PC-3 (cell line): ENCODE results near the gene PPP1R3D. TPM values are rescaled to one million over a fixed set of nuclear protein-coding genes. Genes with fewer than 3 reads are reported as not detected.

Source experiments
- ATAC-seq: fragments of 200-7000 bp; cut with Tn5 transposase; 2 replicates; pipeline ENCODE4 v1.9.1; 2020; ENCODE audit warnings: mild to moderate bottlenecking, moderate library complexity
- BruUV-seq: library from RNA; stranded (reverse); fragments of 400-500 nt; replicated peaks from 2 replicates; lab custom pipeline; 2021; lab: Mats Ljungman, UMichigan
- CTCF ChIA-PET: fragments of 300-600 bp; sonication (Branson Sonifier 250); formaldehyde crosslinking; loops from one replicate; lab custom pipeline; 2022; ENCODE audit warnings: antibody characterized with exemption; lab: Charles Lee
- POLR2A ChIA-PET: fragments of 300-600 bp; sonication (Branson Sonifier 250); formaldehyde crosslinking; loops from one replicate; lab custom pipeline; 2022; ENCODE audit warnings: antibody characterized with exemption; ENCODE audit not compliant: unreplicated experiment; lab: Charles Lee
- DNase-seq: peaks from one replicate; pipeline ENCODE4 v3.0.0-alpha.2; 2015
- H2AFZ ChIP-seq: fragments of 300-600 bp; sonication (generic); 2 replicates; pipeline ENCODE4 v1.6.0; 2016; ENCODE audit warnings: antibody characterized with exemption, low read length
- H3F3A ChIP-seq: fragments of 300-600 bp; sonication (generic); one replicate; pipeline ENCODE4 v1.6.0; 2017; ENCODE audit warnings: antibody characterized with exemption, low read length, control low read depth, mild to moderate bottlenecking; ENCODE audit not compliant: unreplicated experiment
- H3K27ac ChIP-seq: fragments of 300-600 bp; sonication (generic); 2 replicates; pipeline ENCODE4 v1.5.1; 2016; ENCODE audit warnings: mild to moderate bottlenecking, low read length
- H3K27me3 ChIP-seq: fragments of 300-600 bp; sonication (generic); 2 replicates; pipeline ENCODE4 v1.6.1; 2016; ENCODE audit warnings: low read length, mixed read lengths
- H3K36me3 ChIP-seq: fragments of 300-600 bp; sonication (generic); 2 replicates; pipeline ENCODE4 v1.6.1; 2016; ENCODE audit warnings: low read depth, mixed run types, low read length, mixed read lengths
- H3K4me1 ChIP-seq: fragments of 300-600 bp; sonication (generic); 2 replicates; pipeline ENCODE4 v1.5.1; 2016; ENCODE audit warnings: low read length; ENCODE audit not compliant: insufficient read depth
- H3K4me2 ChIP-seq: fragments of 300-600 bp; sonication (generic); 2 replicates; pipeline ENCODE4 v1.6.0; 2016; ENCODE audit warnings: low read length
- H3K4me3 ChIP-seq: fragments of 300-600 bp; sonication (generic); 2 replicates; pipeline ENCODE4 v1.5.1; 2016; ENCODE audit warnings: mild to moderate bottlenecking, low read length, mixed read lengths
- H3K79me2 ChIP-seq: fragments of 300-600 bp; sonication (generic); 2 replicates; pipeline ENCODE4 v1.6.1; 2017; ENCODE audit warnings: low read length, mixed read lengths
- H3K9ac ChIP-seq: fragments of 300-600 bp; sonication (generic); 2 replicates; pipeline ENCODE4 v1.6.0; 2016; ENCODE audit warnings: mild to moderate bottlenecking, low read length
- H3K9me2 ChIP-seq: fragments of 300-600 bp; sonication (generic); replicated peaks from 2 replicates; pipeline ENCODE4 v1.6.1; 2016; ENCODE audit warnings: mixed run types, low read length, mixed read lengths
- H3K9me3 ChIP-seq: fragments of 300-600 bp; sonication (generic); 2 replicates; pipeline ENCODE4 v1.6.1; 2016; ENCODE audit warnings: low read length, mixed read lengths
- H4K20me1 ChIP-seq: fragments of 300-600 bp; sonication (generic); 2 replicates; pipeline ENCODE4 v1.6.1; 2016; ENCODE audit warnings: low read length, mixed read lengths
- EZH2 ChIP-seq: fragments of 300-600 bp; sonication (generic); IDR thresholded peaks from one replicate; pipeline ENCODE4 v1.6.1; 2017; ENCODE audit warnings: antibody characterized with exemption, mild to moderate bottlenecking, low read length; ENCODE audit not compliant: unreplicated experiment
- EZH2phosphoT487 ChIP-seq: fragments of 300-600 bp; sonication (generic); IDR thresholded peaks from 2 replicates; pipeline ENCODE4 v1.6.1; 2018; ENCODE audit warnings: mild to moderate bottlenecking, antibody characterized with exemption, low read length, borderline replicate concordance
- intact Hi-C: fragments of 100-400 bp; cut with micrococcal nuclease; formaldehyde crosslinking; loops from 2 replicates; pipeline ENCODE4 v1.9.0; 2023
- total RNA-seq: library from RNA; depleted of rRNA; stranded (reverse); fragments of >200 nt; gene quantifications from 2 replicates; pipeline ENCODE4 v1.2.3, GENCODE V29; 2014
- TF ChIP-seq, protein P1 (sequence below): fragments of 300-600 bp; sonication (generic); conservative IDR thresholded peaks from 2 replicates; pipeline ENCODE4 v1.5.1; 2017; ENCODE audit warnings: antibody characterized with exemption, low read depth, mild to moderate bottlenecking, low read length

PPP1R3D gene
- total RNA-seq, 1 experiment from 2014 or later: 6.3 TPM

DNA sequence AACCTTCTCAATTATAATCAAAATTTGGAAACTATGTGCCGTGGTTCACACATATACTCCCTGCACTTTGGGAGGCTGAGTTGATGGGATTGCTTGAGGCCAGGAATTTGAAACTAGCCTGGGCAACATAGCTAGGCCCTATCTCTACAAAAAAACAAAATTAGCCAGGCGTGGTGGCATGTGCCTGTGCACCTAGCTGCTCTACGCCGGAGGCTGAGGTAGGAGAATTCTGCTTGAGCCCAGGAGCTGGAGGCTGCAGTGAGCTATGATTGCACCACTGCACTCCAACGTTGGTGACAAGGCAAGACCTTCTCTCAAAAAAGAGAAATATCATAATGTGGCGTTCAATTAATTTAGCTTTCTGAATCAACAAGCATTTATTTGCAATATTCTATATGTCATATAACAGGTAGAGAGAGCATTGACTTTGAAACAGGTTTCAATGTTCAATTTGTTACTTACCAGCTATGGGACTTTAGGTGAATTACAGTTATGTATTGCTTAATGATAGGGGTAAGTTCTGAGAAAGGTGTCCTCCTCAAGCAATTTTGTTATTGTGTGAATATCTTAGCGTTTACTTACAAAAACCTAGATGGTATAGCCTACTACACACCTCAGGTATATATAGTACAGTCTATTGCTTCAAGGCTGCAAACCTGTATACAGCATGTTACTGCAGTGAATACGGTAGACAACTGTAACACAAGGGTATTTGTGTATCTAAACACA lies 4.5 kb downstream of the PPP1R3D start:
- POLR2A ChIA-PET: no interaction called here
- no peak for TF ChIP-seq EZH2phosphoT487
- TF ChIP-seq EZH2: no peak
- TF ChIP-seq, protein P1, sequence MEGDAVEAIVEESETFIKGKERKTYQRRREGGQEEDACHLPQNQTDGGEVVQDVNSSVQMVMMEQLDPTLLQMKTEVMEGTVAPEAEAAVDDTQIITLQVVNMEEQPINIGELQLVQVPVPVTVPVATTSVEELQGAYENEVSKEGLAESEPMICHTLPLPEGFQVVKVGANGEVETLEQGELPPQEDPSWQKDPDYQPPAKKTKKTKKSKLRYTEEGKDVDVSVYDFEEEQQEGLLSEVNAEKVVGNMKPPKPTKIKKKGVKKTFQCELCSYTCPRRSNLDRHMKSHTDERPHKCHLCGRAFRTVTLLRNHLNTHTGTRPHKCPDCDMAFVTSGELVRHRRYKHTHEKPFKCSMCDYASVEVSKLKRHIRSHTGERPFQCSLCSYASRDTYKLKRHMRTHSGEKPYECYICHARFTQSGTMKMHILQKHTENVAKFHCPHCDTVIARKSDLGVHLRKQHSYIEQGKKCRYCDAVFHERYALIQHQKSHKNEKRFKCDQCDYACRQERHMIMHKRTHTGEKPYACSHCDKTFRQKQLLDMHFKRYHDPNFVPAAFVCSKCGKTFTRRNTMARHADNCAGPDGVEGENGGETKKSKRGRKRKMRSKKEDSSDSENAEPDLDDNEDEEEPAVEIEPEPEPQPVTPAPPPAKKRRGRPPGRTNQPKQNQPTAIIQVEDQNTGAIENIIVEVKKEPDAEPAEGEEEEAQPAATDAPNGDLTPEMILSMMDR: no peak
- Histone ChIP-seq H4K20me1 (peaks cover 6% of the 10 kb centered on the region; the same call in 1 of the 2 replicates), H3K9ac (no peak overlapping the region), H3K36me3 (no peaks in the 10 kb centered on the region), H3K9me2 (no peaks in the 10 kb centered on the region), H3K4me3 (no peak overlapping the region), H3K27me3 (no peaks in the 10 kb centered on the region), H3K4me2 (no peak overlapping the region), H2AFZ (no peak overlapping the region), H3K9me3 (no peaks in the 10 kb centered on the region), H3F3A (no peaks in the 10 kb centered on the region), H3K79me2 (peaks cover 34% of the 10 kb centered on the region), H3K4me1 (peaks cover 26% of the 10 kb centered on the region), H3K27ac (no peak overlapping the region)
- no peak for ATAC-seq
- intact Hi-C loops: no loop called here
- CTCF ChIA-PET: no interaction called here
- no TSS peak for BruUV-seq
- no peak for DNase-seq

DNA sequence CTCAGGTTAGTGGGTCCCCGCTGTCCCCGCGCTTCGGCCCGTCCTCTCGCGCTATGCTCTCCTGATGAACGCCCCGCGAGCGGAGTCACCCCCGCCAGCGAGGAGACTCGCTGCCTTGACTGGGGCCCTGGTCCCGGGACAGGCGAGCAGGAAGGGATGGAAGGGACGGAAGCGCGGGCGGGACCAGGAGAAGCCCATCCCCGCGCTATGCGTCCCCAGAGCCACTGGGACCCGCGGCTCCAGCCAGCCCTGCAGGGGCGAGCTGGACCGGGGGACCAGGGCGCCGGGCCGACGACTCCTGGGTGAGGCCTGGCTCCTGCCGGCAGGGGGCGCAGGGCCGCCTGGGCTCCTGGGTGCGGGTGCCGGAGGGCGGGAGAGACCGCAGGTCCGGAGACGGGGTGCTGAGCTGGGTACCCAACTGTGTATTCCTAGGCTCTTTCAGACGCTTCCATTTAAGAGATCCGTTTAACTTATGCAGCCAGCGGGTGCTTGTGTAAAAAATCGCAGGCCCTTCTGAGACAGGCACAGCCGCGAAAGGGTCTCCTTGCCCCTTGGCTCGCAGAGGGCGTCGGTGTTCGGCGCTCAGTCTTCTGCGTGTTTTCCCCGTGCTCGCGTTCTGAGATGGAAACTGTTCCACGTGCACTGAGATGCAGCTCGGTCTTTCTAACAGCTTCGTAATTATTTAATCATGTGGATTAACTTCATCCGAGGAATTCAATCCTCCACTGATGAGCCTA lies 6.1 kb downstream of the PPP1R3D start:
- POLR2A ChIA-PET: no interaction called here

More for the DNA sequence above, 6.1 kb downstream of the PPP1R3D start:
- intact Hi-C loops: no loop called here
- ATAC-seq: peak; percentile 89
- peaks cover 22% of the 10 kb centered on the region for H3K4me1 ChIP-seq
- peak; percentile 78 for DNase-seq
- H2AFZ ChIP-seq: peak overlapping the region; percentile 83
- no peaks in the 10 kb centered on the region for H3K9me2 ChIP-seq
- CTCF ChIA-PET: interaction anchor here (0.5 to 1.7 kb wide), 11 partner anchors 8 to 150 kb away, joined by 3 to 10 read pairs (median 4); no protein-coding TSS in a partner anchor
- H3K4me2 ChIP-seq: peak overlapping the region; percentile 93
- peaks cover 30% of the 10 kb centered on the region for H3K79me2 ChIP-seq
- H3K4me3 ChIP-seq: peak overlapping the region; percentile 69
- no TSS peak for BruUV-seq
- H4K20me1 ChIP-seq: peaks cover 6% of the 10 kb centered on the region; the same call in 1 of the 2 replicates
- TF ChIP-seq, protein P1: peak; percentile 93
- TF ChIP-seq EZH2phosphoT487: no peak
- no peak overlapping the region for H3K27ac ChIP-seq
- H3K9ac ChIP-seq: peak overlapping the region; percentile 21; the same call in 1 of the 2 replicates
- no peaks in the 10 kb centered on the region for H3F3A ChIP-seq
- H3K27me3 ChIP-seq: no peaks in the 10 kb centered on the region
- H3K36me3 ChIP-seq: no peaks in the 10 kb centered on the region
- no peaks in the 10 kb centered on the region for H3K9me3 ChIP-seq
